Eye (tissue), 1 donor: ENCODE data around the gene SGMS2.

ENCODE experiments used
- DNase-seq: peaks from one replicate; pipeline ENCODE4 v3.0.0-alpha.2; 2015

SGMS2 gene

DNA sequence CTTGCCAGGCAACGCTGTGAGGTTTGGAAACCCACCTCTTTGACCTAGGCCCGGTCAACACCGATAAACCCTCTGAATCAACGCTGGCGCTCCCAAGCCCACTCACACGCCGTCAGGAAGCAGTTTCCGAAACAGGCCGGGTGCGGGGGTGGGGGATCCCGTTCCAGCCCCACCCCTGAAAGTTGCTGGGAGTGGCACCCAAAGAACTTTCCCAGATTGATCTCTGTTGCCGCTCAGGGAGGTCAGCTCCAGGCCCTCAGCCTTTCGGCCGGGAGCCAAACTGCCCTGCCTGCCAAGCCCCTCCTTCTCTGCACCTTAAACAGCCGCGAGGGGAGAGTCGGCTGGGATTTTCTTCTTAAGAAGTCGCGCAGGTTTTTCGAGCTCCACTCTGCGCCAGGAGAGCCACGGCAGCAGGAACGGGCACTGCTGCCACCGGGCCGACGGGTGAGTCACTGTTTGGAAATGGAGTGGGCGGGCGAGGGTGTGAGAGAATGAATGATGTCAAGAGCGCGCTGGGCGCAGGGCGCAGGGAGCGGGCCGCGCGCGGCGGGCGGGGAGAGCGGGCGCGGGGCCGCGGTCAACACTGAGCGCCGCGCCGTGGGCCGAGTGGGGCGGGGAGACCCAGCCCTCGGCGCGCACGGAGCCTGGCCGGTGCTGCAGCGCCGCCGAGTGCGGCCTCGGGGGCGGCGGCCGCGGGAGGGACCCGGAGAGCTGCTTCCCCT lies at the start of gene SGMS2:
Gene SGMS2, plus strand, starts transcription at position 583 of the 722 bp plus-strand sequence. CDS start 70,622 bp downstream, outside the sequence.
- peak; percentile 86 for DNase-seq

DNA sequence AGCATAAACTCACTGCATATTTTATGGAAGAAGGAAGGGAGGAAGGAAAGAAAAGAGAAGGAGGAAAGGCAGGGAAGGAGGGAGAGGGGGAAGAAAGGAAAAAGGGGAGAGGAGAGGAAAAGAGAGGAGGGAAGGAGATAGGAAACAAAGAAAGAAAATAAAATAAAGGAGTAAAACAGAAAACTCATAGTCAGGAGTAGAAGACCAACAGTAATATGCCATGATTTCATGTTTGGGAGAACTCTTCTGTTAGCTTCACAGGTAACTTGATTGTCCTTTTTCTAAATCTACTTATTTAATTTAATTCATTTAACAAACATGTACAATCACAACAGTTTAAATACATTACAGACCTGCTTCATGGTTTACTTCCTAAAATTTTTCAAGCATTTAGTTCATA lies 46.8 kb upstream of the SGMS2 start:
- no peak for DNase-seq

DNA sequence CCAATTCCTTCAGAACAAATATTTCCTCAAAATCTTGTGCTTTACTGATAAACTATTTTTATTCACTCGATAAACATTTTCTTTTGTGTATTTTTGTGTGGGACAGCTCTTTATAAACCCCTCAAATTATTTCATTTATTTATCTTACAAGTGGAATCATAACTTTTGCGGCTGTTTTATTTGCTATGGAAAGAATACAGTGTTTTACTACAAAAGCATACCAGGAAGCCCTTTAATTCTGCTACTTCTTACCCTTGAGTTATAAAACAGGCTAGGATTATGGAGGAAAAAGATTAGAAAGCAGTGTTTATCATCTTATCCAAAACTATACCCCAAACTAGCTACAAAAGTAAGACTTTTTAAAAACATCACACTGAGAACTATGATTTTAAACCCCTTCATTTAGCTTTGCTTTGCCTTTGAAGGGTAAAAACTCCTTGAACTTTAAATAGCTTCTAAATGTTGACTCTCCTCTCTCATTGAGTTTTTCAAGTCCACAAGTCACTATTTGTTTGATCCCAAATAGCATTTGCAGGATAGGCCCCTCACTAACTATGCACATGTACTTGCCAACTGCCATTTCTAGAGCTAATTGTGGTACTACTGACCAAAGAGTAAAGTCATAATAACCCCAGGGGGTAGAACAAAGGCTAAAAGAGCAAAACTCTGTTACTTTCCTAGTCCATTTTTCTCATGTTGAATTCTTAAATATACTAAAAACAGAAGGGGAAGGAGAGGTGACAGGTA lies 45.8 kb upstream of the SGMS2 start:
- no peak for DNase-seq

- DNase-seq, result peak; percentile 26
These were observed 44.1 kb upstream of the SGMS2 start for GRCh38 chr4:107780665-107781064.

- no peak for DNase-seq
These were observed 32.8 kb upstream of the SGMS2 start for GRCh38 chr4:107791902-107792301.

DNA sequence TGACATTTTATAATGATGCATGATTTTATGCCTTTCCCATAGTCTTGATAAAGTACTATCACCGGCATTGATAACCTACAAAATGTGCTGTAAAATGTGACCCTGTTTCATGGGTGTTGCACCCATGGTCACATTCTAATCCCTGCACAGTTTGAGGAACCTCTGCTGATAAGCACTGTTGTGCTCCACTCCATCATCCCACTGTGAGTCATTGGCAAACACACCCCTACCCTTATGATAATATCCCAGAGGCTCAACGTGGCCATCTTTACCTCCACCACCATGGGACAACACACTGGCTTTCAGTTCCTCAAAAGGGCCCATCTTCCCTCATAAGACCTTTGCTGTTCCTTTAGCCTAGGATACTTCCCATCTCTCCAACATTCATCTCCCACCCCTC lies 32.0 kb upstream of the SGMS2 start:
- no peak for DNase-seq

GRCh38 chr4:107793996-107794395 lies 30.7 kb upstream of the SGMS2 start:
- no peak for DNase-seq

GRCh38 chr4:107799669-107800450 lies 24.9 kb upstream of the SGMS2 start:
- no peak for DNase-seq

DNA sequence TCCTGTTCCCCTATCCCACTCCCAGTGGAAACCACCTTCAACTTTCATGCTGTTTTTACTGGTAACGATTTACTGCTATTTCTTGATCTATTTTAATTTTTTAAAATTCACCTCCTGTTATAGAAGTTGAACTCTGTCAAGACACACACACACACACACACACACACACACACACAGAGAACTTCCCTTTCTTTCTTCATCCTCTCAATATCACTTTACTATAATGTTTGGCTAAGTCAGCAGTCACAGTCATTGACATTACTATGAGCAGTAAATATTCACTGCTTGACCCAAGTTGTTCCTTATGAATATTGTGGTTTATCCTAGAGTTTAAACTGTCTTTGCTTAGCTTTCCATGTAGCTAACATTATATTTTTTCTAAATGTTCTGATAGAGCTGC lies 24.0 kb upstream of the SGMS2 start:
- DNase-seq, result no peak

GRCh38 chr4:107801766-107802211 lies 22.9 kb upstream of the SGMS2 start:
- no peak for DNase-seq

GRCh38 chr4:107804956-107805355 lies 19.8 kb upstream of the SGMS2 start:
- no peak for DNase-seq

GRCh38 chr4:107806196-107806595 lies 18.5 kb upstream of the SGMS2 start:
- no peak for DNase-seq

- no peak for DNase-seq
These were observed 16.2 kb upstream of the SGMS2 start for GRCh38 chr4:107808572-107808971.

- no peak for DNase-seq
These were observed 15.5 kb upstream of the SGMS2 start for GRCh38 chr4:107809210-107809609.

- no peak for DNase-seq
These were observed 10.0 kb upstream of the SGMS2 start for GRCh38 chr4:107814758-107815157.

- no peak for DNase-seq
These were observed 9.6 kb upstream of the SGMS2 start for GRCh38 chr4:107815158-107815557.

DNA sequence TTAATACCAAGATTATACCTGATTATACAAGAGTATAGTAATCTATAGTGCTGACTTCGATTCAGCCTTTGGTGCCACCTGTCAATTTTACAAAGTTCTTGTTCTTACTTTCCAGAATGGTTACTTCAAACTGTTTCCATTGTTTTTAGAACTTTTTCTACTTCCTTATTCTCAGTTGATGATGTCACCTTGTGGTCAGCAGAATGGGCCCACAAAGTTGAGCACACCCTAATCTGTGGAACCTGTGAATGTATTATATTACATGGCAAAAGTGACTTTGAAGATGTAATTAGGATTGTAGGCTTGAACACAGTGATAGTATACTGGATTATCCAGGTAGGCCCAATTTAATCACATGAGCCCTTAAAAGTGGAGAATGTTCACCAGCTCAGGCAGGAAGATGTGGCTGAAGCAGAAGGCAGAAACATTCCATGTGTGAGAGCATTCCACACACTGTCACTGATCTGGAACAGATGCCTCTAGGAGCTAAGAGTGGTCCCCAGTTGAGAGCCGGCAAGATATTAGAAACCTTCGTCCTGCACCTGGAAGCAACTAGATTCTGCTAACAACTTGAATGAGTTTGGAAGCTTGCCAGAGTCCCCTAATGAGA lies 6.3 kb upstream of the SGMS2 start:
- no peak for DNase-seq

DNA sequence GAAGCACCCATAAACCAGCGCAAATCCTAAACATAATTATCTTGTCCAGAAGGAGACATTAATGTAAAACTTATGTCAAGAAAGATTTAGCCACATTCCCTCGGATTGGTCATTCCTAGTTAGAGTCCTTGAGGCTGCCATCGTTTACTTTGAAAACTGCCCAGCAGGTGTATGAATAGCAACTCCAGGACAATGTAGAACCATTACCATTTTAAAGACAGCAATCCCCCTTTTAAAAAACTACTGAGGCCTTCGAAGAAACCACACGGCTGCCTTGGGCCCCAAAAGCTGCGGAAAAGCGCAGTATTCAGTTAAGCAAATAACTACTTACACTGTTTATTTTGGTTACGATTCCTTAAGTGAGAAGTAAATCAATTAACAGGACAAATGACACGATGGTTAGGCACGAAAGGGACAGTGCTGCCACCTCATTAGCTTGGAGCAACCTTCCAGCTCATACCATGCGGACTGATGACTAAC lies 822 bp upstream of the SGMS2 start:
- DNase-seq, result no peak

GRCh38 chr4:107825072-107825824 lies 516 bp downstream of the SGMS2 start:
- peak; percentile 82 for DNase-seq

- DNase-seq, result no peak
These were observed 1.8 kb downstream of the SGMS2 start for GRCh38 chr4:107826421-107826980.

DNA sequence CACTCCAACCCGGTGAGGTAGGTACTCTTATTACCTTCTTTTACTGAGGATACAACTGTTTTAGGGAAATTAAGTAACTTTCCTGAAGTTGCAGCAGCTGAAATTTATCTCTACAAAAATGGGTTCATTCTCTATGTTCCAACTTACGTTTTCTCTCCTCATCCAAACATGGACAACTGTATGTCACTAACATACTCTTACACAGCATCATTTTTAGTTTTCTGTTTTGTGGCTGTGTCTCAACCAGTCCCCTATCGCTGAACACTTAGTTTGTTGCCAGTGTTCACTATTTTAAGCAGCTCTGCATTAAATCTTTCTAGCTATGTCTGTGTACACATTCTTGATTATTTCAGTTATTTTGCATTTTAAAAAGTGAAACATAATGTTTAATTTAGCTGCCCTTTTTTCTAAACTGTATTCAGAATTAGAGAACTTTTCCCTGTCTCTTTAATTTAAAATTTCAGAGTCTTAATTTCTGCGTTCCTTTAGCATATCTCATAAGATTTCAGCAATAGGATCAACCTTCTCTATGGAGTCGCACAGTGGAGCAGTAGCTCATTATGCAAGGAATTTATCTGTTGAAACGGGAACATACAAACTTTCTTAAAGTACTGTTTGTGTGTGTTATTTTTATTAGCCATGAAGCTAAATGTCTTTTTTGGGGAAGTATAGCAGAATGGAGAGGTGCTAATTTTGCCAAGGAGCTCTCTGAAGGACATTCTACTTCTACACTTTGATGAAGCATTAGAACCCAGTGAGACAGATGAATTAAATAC lies 3.8 kb downstream of the SGMS2 start:
- DNase-seq, result no peak
